Cardiac fibroblast (primary cell): ENCODE measurements around the gene SWSAP1.
"Not testable (repeated sequence)": the region's sequence is repeated elsewhere in the genome, so short reads cannot be mapped to it uniquely, and the experiment has no call there.

Source experiments
- DNase-seq, 2 donors: peaks; one replicate each; pipeline versions ENCODE4 v3.0.0 to v3.0.0-alpha.2; 2010; ENCODE audit warnings: low read depth in 2 of 2
- H3K4me3 ChIP-seq, 2 donors: replicated peaks in 1 of 2; 1 replicate in 1 of 2; 2 replicates in 1 of 2; pipeline ENCODE4 v1.5.1; 2011; ENCODE audit warnings: low read depth in 2 of 2, low read length in 2 of 2, mild to moderate bottlenecking in 2 of 2, moderate library complexity in 1 of 2
- CTCF ChIP-seq: IDR thresholded peaks from one replicate; pipeline ENCODE4 v1.5.1; 2011; ENCODE audit warnings: low read depth, mild to moderate bottlenecking, low read length, inconsistent platforms

The SWSAP1 gene

GRCh38 chr19:11374433-11375142 lies at the start of gene SWSAP1:
TSS of gene SWSAP1 (plus strand) at chr19:11374666. CDS start at chr19:11374681, 15 bp downstream.
- peak; percentile 100 for DNase-seq
- peak within 1 kb of the TSS; percentile 67 to 74 for H3K4me3 ChIP-seq
- no peak for TF ChIP-seq CTCF

GRCh38 chr19:11324748-11325389 lies 49.6 kb upstream of the SWSAP1 start:
- no peak for TF ChIP-seq CTCF
- H3K4me3 ChIP-seq = no peak overlapping the region
- peak in 1 of 2 donors; percentile 20 for DNase-seq

- no peak for DNase-seq
- no peak for TF ChIP-seq CTCF
- H3K4me3 ChIP-seq = no peak overlapping the region
Measured at GRCh38 chr19:11325544-11325943, 48.9 kb upstream of the SWSAP1 start.

- no peak for DNase-seq
- no peak for TF ChIP-seq CTCF
- H3K4me3 ChIP-seq = no peak overlapping the region
Measured at GRCh38 chr19:11330127-11330526, 44.3 kb upstream of the SWSAP1 start.

GRCh38 chr19:11331502-11331901 lies 43.0 kb upstream of the SWSAP1 start:
- no peak for TF ChIP-seq CTCF
- H3K4me3 ChIP-seq = no peak overlapping the region
- no peak for DNase-seq

GRCh38 chr19:11332822-11333221 lies 41.6 kb upstream of the SWSAP1 start:
- DNase-seq = no peak
- no peak overlapping the region for H3K4me3 ChIP-seq
- no peak for TF ChIP-seq CTCF

- not testable (repeated sequence) for H3K4me3 ChIP-seq
- DNase-seq = peak in 1 of 2 donors; percentile 50
Measured at GRCh38 chr19:11333838-11334237, 40.6 kb upstream of the SWSAP1 start.
